Endothelial cell of umbilical vein (primary cell): ENCODE results near the gene C2orf74.
"Not testable (repeated sequence)": the region's sequence is repeated elsewhere in the genome, so short reads cannot be mapped to it uniquely, and the experiment has no call there.

Source experiments
- EZH2 ChIP-seq: IDR thresholded peaks from 2 replicates; pipeline ENCODE4 v1.6.1; 2012; ENCODE audit warnings: borderline replicate concordance, low read depth, mild to moderate bottlenecking, moderate library complexity, low read length, inconsistent platforms; ENCODE audit not compliant: severe bottlenecking
- GATA2 ChIP-seq: IDR thresholded peaks from 2 replicates; pipeline ENCODE4 v1.7.0; 2011; ENCODE audit warnings: low read depth, mild to moderate bottlenecking, moderate library complexity, mixed read lengths, low read length; ENCODE audit not compliant: insufficient read length, insufficient read depth
- MYC ChIP-seq: IDR thresholded peaks from one replicate; pipeline ENCODE4 v1.6.1; 2011; ENCODE audit warnings: mild to moderate bottlenecking, low read depth, low read length
- POLR2A ChIP-seq: IDR thresholded peaks from 2 replicates; pipeline ENCODE4 v1.6.1; 2012; ENCODE audit warnings: low read depth, mild to moderate bottlenecking, control low read depth, low read length
- POLR2AphosphoS5 ChIP-seq: IDR thresholded peaks from 2 replicates; pipeline ENCODE4 v1.6.1; 2012; ENCODE audit warnings: low read depth, mild to moderate bottlenecking, control low read depth, low read length, moderate library complexity; ENCODE audit not compliant: insufficient read depth
- TF ChIP-seq, protein P1 (sequence below), 2 donors: IDR thresholded peaks; 1 replicate in 1 of 2; 2 replicates in 1 of 2; pipeline ENCODE4 v1.5.1; 2011; ENCODE audit warnings: low read length in 2 of 2, mild to moderate bottlenecking in 2 of 2, moderate library complexity in 2 of 2, control low read depth in 1 of 2, inconsistent platforms in 1 of 2, low read depth in 1 of 2; ENCODE audit not compliant: insufficient read depth in 1 of 2; ENCODE audit errors: extremely low read depth in 1 of 2
- TF ChIP-seq, protein P2 (sequence below): IDR thresholded peaks from 2 replicates; pipeline ENCODE4 v1.6.1; 2011; ENCODE audit not compliant: insufficient read depth, insufficient read length

DNA sequence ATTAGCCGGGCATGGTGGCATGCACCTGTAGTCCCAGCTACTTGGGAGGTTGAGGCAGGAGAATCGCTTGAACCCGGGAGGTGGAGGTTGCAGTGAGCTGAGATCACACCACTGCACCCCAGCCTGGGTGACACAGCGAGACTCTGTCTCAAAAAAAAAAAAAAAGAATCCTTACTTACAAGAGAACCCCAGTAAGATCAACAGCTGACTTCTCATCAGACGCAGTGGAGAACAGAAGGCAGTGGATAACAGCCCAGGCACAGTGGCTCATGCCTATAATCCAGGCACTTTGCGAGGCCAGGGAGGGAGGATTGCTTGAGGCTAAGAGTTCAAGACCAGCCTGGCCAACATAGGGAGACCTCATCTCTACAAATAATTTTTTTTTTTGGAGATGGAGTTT is 33.9 kb upstream of the C2orf74 start:
- TF ChIP-seq, protein P1, sequence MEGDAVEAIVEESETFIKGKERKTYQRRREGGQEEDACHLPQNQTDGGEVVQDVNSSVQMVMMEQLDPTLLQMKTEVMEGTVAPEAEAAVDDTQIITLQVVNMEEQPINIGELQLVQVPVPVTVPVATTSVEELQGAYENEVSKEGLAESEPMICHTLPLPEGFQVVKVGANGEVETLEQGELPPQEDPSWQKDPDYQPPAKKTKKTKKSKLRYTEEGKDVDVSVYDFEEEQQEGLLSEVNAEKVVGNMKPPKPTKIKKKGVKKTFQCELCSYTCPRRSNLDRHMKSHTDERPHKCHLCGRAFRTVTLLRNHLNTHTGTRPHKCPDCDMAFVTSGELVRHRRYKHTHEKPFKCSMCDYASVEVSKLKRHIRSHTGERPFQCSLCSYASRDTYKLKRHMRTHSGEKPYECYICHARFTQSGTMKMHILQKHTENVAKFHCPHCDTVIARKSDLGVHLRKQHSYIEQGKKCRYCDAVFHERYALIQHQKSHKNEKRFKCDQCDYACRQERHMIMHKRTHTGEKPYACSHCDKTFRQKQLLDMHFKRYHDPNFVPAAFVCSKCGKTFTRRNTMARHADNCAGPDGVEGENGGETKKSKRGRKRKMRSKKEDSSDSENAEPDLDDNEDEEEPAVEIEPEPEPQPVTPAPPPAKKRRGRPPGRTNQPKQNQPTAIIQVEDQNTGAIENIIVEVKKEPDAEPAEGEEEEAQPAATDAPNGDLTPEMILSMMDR (IDR thresholded peaks at IDR 0.05; ENCODE audit: extremely low read depth in 1 of 2, insufficient read depth in 1 of 2, low read depth in 1 of 2, low read length in 2 of 2), result not testable (repeated sequence)
- not testable (repeated sequence) for TF ChIP-seq EZH2, GATA2, POLR2AphosphoS5, POLR2A, MYC
- TF ChIP-seq, protein P2, sequence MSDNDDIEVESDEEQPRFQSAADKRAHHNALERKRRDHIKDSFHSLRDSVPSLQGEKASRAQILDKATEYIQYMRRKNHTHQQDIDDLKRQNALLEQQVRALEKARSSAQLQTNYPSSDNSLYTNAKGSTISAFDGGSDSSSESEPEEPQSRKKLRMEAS, result not testable (repeated sequence)
